Liver (tissue), 3 donors: ENCODE results near the gene PPP1R12A.

Source experiments
- GABPA ChIP-seq, 2 donors: IDR thresholded peaks in 1 of 2; conservative IDR thresholded peaks in 1 of 2; 2 replicates each; pipeline ENCODE4 v1.6.1; 2016; ENCODE audit warnings: antibody characterized with exemption in 2 of 2, mild to moderate bottlenecking in 1 of 2, moderate library complexity in 1 of 2
- HNF4A ChIP-seq, 2 donors: conservative IDR thresholded peaks; 2 replicates each; pipeline ENCODE4 v1.6.1; 2016; ENCODE audit warnings: antibody characterized with exemption in 2 of 2, mild to moderate bottlenecking in 2 of 2
- JUND ChIP-seq, 2 donors: IDR thresholded peaks; 2 replicates each; pipeline ENCODE4 v1.6.1; 2016; ENCODE audit warnings: antibody characterized with exemption in 2 of 2
- RAD21 ChIP-seq, 2 donors: IDR thresholded peaks; 2 replicates each; pipeline ENCODE4 v1.6.1; 2016; ENCODE audit warnings: antibody characterized with exemption in 2 of 2, mild to moderate bottlenecking in 2 of 2
- RXRA ChIP-seq, 2 donors: IDR thresholded peaks; 2 replicates each; pipeline ENCODE4 v1.6.1; 2017 to 2018; ENCODE audit warnings: antibody characterized with exemption in 2 of 2, mild to moderate bottlenecking in 1 of 2
- TAF1 ChIP-seq: conservative IDR thresholded peaks from 2 replicates; pipeline ENCODE4 v1.6.1; 2016; ENCODE audit warnings: antibody characterized with exemption, mild to moderate bottlenecking
- YY1 ChIP-seq: IDR thresholded peaks from 2 replicates; pipeline ENCODE4 v1.6.1; 2016; ENCODE audit warnings: antibody characterized with exemption, mild to moderate bottlenecking
- ZBTB33 ChIP-seq: IDR thresholded peaks from 2 replicates; pipeline ENCODE4 v1.6.1; 2016; ENCODE audit warnings: antibody characterized with exemption
- TF ChIP-seq, protein P1 (sequence below): fragments of 150-350 bp; IDR thresholded peaks from 2 replicates; pipeline ENCODE4 v1.5.1; 2017; ENCODE audit warnings: improper control_type of control experiment, low read depth, low read length; ENCODE audit not compliant: missing input control
- donor health status: healthy.
- donor health status: healthy.

DNA sequence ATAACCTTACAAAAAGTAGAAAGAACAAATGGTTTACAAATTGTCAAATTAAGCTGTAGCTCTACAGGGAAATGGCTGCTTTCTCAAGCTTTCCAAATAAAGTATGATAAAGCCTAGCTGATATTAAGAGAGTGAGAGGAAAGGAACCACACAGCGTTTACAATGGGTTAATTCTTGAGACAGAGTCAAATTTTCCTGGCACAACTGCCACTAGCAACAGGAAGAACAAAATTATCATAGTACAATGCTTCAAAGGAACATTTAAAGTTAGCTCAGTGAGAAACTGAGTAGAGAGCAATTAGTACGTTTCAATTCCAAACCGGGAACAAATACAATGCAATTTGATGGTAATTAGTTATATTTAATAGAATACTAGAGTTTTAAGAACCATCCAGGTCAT, 116.0 kb downstream of the PPP1R12A start:
- TF ChIP-seq, protein P1, sequence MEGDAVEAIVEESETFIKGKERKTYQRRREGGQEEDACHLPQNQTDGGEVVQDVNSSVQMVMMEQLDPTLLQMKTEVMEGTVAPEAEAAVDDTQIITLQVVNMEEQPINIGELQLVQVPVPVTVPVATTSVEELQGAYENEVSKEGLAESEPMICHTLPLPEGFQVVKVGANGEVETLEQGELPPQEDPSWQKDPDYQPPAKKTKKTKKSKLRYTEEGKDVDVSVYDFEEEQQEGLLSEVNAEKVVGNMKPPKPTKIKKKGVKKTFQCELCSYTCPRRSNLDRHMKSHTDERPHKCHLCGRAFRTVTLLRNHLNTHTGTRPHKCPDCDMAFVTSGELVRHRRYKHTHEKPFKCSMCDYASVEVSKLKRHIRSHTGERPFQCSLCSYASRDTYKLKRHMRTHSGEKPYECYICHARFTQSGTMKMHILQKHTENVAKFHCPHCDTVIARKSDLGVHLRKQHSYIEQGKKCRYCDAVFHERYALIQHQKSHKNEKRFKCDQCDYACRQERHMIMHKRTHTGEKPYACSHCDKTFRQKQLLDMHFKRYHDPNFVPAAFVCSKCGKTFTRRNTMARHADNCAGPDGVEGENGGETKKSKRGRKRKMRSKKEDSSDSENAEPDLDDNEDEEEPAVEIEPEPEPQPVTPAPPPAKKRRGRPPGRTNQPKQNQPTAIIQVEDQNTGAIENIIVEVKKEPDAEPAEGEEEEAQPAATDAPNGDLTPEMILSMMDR: no peak
- TF ChIP-seq TAF1 (no peak), ZBTB33 (no peak), GABPA (IDR thresholded peaks at IDR 0.05 in 1 of 2, conservative IDR thresholded peaks at IDR 0.05 in 1 of 2) (no peak), YY1 (no peak), HNF4A (conservative IDR thresholded peaks at IDR 0.05) (no peak), RXRA (IDR thresholded peaks at IDR 0.05) (no peak), RAD21 (IDR thresholded peaks at IDR 0.05) (peak in 1 of 2 donors; percentile 6), JUND (IDR thresholded peaks at IDR 0.05) (peak in 1 of 2 donors; percentile 53)
